ENCODE results near the gene FILIP1L.

GRCh38 chr3:99969136-99969535 lies 145.2 kb downstream of the FILIP1L start:
- TF ChIP-seq CTCF (IDR thresholded peaks at IDR 0.05) (no peak), EZH2phosphoT487 (IDR thresholded peaks at IDR 0.05; ENCODE audit: borderline replicate concordance, low read depth) (no peak), TEAD4 (IDR thresholded peaks at IDR 0.05; ENCODE audit: borderline replicate concordance, insufficient read depth) (no peak), REST (IDR thresholded peaks at IDR 0.05; ENCODE audit: low read depth, low read length) (no peak), USF2 (IDR thresholded peaks at IDR 0.05; ENCODE audit: borderline replicate concordance, low read depth, low read length) (no peak), TAF1 (IDR thresholded peaks at IDR 0.05; ENCODE audit: borderline replicate concordance, low read depth, low read length) (no peak), FOXJ3 (CRISPR knock-in tag; IDR thresholded peaks at IDR 0.05) (no peak), EP300 (IDR thresholded peaks at IDR 0.05; ENCODE audit: borderline replicate concordance in 1 of 2, low read depth in 1 of 2, low read length in 1 of 2) (no peak), RAD21 (IDR thresholded peaks at IDR 0.05; ENCODE audit: low read length) (no peak), POLR2AphosphoS5 (IDR thresholded peaks at IDR 0.05; ENCODE audit: low read depth, low read length) (no peak), TCF12 (IDR thresholded peaks at IDR 0.05) (no peak)

Data from SK-N-SH (cell line).